Measurements from ENCODE around the gene C2CD3.

C2CD3 gene

GRCh38 chr11:73998846-73999575 is 171.8 kb downstream of the C2CD3 start:
- Histone ChIP-seq H3K36me3 (replicated peaks) (no peaks in the 10 kb centered on the region), H3K27ac (no peak overlapping the region), H3K4me3 (ENCODE audit: low read depth, low read length) (no peak overlapping the region), H3K27me3 (replicated peaks) (no peaks in the 10 kb centered on the region)
- TF ChIP-seq, protein P1, sequence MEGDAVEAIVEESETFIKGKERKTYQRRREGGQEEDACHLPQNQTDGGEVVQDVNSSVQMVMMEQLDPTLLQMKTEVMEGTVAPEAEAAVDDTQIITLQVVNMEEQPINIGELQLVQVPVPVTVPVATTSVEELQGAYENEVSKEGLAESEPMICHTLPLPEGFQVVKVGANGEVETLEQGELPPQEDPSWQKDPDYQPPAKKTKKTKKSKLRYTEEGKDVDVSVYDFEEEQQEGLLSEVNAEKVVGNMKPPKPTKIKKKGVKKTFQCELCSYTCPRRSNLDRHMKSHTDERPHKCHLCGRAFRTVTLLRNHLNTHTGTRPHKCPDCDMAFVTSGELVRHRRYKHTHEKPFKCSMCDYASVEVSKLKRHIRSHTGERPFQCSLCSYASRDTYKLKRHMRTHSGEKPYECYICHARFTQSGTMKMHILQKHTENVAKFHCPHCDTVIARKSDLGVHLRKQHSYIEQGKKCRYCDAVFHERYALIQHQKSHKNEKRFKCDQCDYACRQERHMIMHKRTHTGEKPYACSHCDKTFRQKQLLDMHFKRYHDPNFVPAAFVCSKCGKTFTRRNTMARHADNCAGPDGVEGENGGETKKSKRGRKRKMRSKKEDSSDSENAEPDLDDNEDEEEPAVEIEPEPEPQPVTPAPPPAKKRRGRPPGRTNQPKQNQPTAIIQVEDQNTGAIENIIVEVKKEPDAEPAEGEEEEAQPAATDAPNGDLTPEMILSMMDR (IDR thresholded peaks at IDR 0.05; ENCODE audit: low read depth, low read length, missing control alignments), result no peak
- no peak for DNase-seq
- in situ Hi-C loops (cut with HindIII; ENCODE audit: low pct_ligation_motif_present, low sequenced_read_pairs), result no loop called here

DNA sequence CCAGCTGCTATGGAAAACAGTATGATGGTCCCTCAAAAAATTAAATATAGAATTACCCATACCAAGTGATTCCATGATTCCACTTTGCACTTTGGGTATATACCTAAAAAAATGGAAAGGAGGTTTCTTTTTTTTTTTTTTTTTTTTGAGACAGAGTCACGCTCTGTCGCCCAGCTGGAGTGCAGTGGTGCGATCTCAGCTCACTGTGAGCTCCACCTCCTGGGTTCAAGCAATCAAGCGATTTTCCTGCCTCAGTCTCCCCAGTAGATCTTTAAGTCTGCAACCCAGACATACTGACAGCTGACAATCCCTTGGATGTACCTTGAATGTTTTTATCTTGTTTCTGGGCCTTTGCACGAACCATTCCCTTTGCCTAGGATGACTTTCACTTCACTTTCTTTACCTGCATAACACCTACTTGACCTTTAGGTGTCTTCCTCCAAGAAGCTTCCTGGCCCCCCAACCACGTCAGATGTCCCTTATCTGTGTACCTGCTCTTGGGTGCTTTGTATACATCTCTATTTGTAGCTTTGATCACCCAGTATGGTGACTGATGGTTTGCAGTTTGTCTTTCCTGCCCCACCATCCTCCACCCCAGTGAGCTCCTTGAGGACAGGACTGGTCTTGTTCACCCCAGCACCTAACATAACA is 173.6 kb downstream of the C2CD3 start:
- in situ Hi-C loops (cut with HindIII; ENCODE audit: low pct_ligation_motif_present, low sequenced_read_pairs), result no loop called here
- H3K27ac ChIP-seq, result no peak overlapping the region

GRCh38 chr11:73996161-73996747 is 174.5 kb downstream of the C2CD3 start:
- no peaks in the 10 kb centered on the region for H3K27me3 ChIP-seq (replicated peaks)
- no peak for DNase-seq
- TF ChIP-seq, protein P1 (IDR thresholded peaks at IDR 0.05; ENCODE audit: low read depth, low read length, missing control alignments), result no peak
- H3K36me3 ChIP-seq (replicated peaks), result no peaks in the 10 kb centered on the region
- no peak overlapping the region for H3K4me3 ChIP-seq (ENCODE audit: low read depth, low read length)
- no peak overlapping the region for H3K27ac ChIP-seq
- in situ Hi-C loops (cut with HindIII; ENCODE audit: low pct_ligation_motif_present, low sequenced_read_pairs), result no loop called here

More for the DNA sequence above, 173.6 kb downstream of the C2CD3 start:
- TF ChIP-seq, protein P1 (IDR thresholded peaks at IDR 0.05; ENCODE audit: low read depth, low read length, missing control alignments), result no peak
- Histone ChIP-seq H3K4me3 (ENCODE audit: low read depth, low read length) (no peak overlapping the region), H3K36me3 (replicated peaks) (no peaks in the 10 kb centered on the region), H3K27me3 (replicated peaks) (no peaks in the 10 kb centered on the region)
- no peak for DNase-seq

- no peak for DNase-seq
- in situ Hi-C loops (cut with HindIII; ENCODE audit: low pct_ligation_motif_present, low sequenced_read_pairs), result no loop called here
- Histone ChIP-seq H3K27me3 (replicated peaks) (no peaks in the 10 kb centered on the region), H3K36me3 (replicated peaks) (no peaks in the 10 kb centered on the region), H3K4me3 (ENCODE audit: low read depth, low read length) (no peak overlapping the region), H3K27ac (no peak overlapping the region)
- TF ChIP-seq, protein P1 (IDR thresholded peaks at IDR 0.05; ENCODE audit: low read depth, low read length, missing control alignments), result no peak
These were observed 175.1 kb downstream of the C2CD3 start for GRCh38 chr11:73995731-73996130.

GRCh38 chr11:73995247-73995646 is 175.6 kb downstream of the C2CD3 start:
- Histone ChIP-seq H3K4me3 (ENCODE audit: low read depth, low read length) (no peak overlapping the region), H3K27ac (no peak overlapping the region), H3K36me3 (replicated peaks) (no peaks in the 10 kb centered on the region), H3K27me3 (replicated peaks) (no peaks in the 10 kb centered on the region)
- DNase-seq, result no peak
- in situ Hi-C loops (cut with HindIII; ENCODE audit: low pct_ligation_motif_present, low sequenced_read_pairs), result no loop called here
- TF ChIP-seq, protein P1 (IDR thresholded peaks at IDR 0.05; ENCODE audit: low read depth, low read length, missing control alignments), result no peak
